ENCODE measurements around the gene EWSR1.

Gene EWSR1

DNA sequence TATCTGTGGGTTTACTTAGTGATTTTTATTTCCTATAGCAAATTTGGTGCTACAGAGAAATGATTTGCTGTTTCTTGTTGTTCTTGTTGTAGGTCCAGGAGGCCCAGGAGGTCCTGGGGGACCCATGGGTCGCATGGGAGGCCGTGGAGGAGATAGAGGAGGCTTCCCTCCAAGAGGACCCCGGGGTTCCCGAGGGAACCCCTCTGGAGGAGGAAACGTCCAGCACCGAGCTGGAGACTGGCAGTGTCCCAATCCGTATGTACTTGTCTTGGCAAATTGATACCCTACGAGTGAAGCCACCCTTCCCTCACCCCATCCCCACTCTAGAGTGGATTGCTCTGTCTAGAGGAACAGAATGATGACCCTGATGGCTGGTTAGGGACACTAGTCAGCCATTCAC is 30.6 kb downstream of the EWSR1 start:
- H3K27ac ChIP-seq (ENCODE audit: low read depth in 2 of 2, low read length in 2 of 2), result no peak overlapping the region
- H3K4me3 ChIP-seq (ENCODE audit: low read length in 2 of 2), result no peak overlapping the region
- peaks cover 63 to 71% of the 10 kb centered on the region in 2 donors for H3K36me3 ChIP-seq (ENCODE audit: control insufficient read depth in 2 of 2, insufficient read depth in 2 of 2, low read length in 2 of 2)
- H3K27me3 ChIP-seq (ENCODE audit: control insufficient read depth in 2 of 2, insufficient read depth in 2 of 2, low read length in 2 of 2), result no peaks in the 10 kb centered on the region
- H3K9ac ChIP-seq (ENCODE audit: low read depth in 1 of 2, low read length in 2 of 2), result no peak overlapping the region
- no peaks in the 10 kb centered on the region for H3K9me3 ChIP-seq (ENCODE audit: control insufficient read depth in 2 of 2, low read length in 2 of 2)
- H3K4me1 ChIP-seq (ENCODE audit: control insufficient read depth in 2 of 2, insufficient read depth in 2 of 2, low read length in 2 of 2), result peaks cover 0 to 10% of the 10 kb centered on the region in 2 donors

- H3K9ac ChIP-seq (ENCODE audit: low read depth in 1 of 2, low read length in 2 of 2), result no peak overlapping the region
- no peak overlapping the region for H3K27ac ChIP-seq (ENCODE audit: low read depth in 2 of 2, low read length in 2 of 2)
- H3K4me1 ChIP-seq (ENCODE audit: control insufficient read depth in 2 of 2, insufficient read depth in 2 of 2, low read length in 2 of 2), result peaks cover 0 to 10% of the 10 kb centered on the region in 2 donors
- peaks cover 58 to 65% of the 10 kb centered on the region in 2 donors for H3K36me3 ChIP-seq (ENCODE audit: control insufficient read depth in 2 of 2, insufficient read depth in 2 of 2, low read length in 2 of 2)
- no peak overlapping the region for H3K4me3 ChIP-seq (ENCODE audit: low read length in 2 of 2)
- no peaks in the 10 kb centered on the region for H3K27me3 ChIP-seq (ENCODE audit: control insufficient read depth in 2 of 2, insufficient read depth in 2 of 2, low read length in 2 of 2)
- H3K9me3 ChIP-seq (ENCODE audit: control insufficient read depth in 2 of 2, low read length in 2 of 2), result no peaks in the 10 kb centered on the region
These were observed 31.2 kb downstream of the EWSR1 start for GRCh38 chr22:29299136-29299900.

DNA sequence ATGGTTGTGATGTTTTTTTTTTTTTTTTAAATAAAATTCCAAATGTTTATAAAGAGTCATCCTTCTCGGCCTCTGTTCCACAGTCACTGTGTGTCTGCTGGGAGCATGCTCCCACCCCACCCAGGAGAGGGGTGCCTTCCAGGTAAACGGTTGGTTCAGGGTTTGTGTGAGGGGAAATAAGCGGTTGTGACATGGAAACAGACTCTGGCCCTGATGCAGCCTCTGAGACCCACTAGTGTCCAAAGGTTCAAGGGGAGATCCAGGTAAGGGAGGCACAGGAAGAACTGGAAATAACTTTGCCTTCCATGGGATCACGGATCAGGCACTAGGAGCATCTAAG is 32.4 kb downstream of the EWSR1 start:
- Histone ChIP-seq H3K4me1 (ENCODE audit: control insufficient read depth in 2 of 2, insufficient read depth in 2 of 2, low read length in 2 of 2) (peaks cover 0 to 10% of the 10 kb centered on the region in 2 donors), H3K27ac (ENCODE audit: low read depth in 2 of 2, low read length in 2 of 2) (no peak overlapping the region), H3K27me3 (ENCODE audit: control insufficient read depth in 2 of 2, insufficient read depth in 2 of 2, low read length in 2 of 2) (no peaks in the 10 kb centered on the region), H3K9me3 (ENCODE audit: control insufficient read depth in 2 of 2, low read length in 2 of 2) (no peaks in the 10 kb centered on the region), H3K4me3 (ENCODE audit: low read length in 2 of 2) (no peak overlapping the region), H3K36me3 (ENCODE audit: control insufficient read depth in 2 of 2, insufficient read depth in 2 of 2, low read length in 2 of 2) (peaks cover 50 to 55% of the 10 kb centered on the region in 2 donors), H3K9ac (ENCODE audit: low read depth in 1 of 2, low read length in 2 of 2) (no peak overlapping the region)

GRCh38 chr22:29300807-29301601 is 32.9 kb downstream of the EWSR1 start:
- Histone ChIP-seq H3K4me3 (ENCODE audit: low read length in 2 of 2) (no peak overlapping the region), H3K9ac (ENCODE audit: low read depth in 1 of 2, low read length in 2 of 2) (no peak overlapping the region), H3K36me3 (ENCODE audit: control insufficient read depth in 2 of 2, insufficient read depth in 2 of 2, low read length in 2 of 2) (peaks cover 44 to 50% of the 10 kb centered on the region in 2 donors), H3K4me1 (ENCODE audit: control insufficient read depth in 2 of 2, insufficient read depth in 2 of 2, low read length in 2 of 2) (peaks cover 0 to 10% of the 10 kb centered on the region in 2 donors), H3K27ac (ENCODE audit: low read depth in 2 of 2, low read length in 2 of 2) (no peak overlapping the region), H3K27me3 (ENCODE audit: control insufficient read depth in 2 of 2, insufficient read depth in 2 of 2, low read length in 2 of 2) (no peaks in the 10 kb centered on the region), H3K9me3 (ENCODE audit: control insufficient read depth in 2 of 2, low read length in 2 of 2) (no peaks in the 10 kb centered on the region)

- no peak overlapping the region for H3K27ac ChIP-seq (ENCODE audit: low read depth in 2 of 2, low read length in 2 of 2)
- H3K27me3 ChIP-seq (ENCODE audit: control insufficient read depth in 2 of 2, insufficient read depth in 2 of 2, low read length in 2 of 2), result no peaks in the 10 kb centered on the region
- H3K36me3 ChIP-seq (ENCODE audit: control insufficient read depth in 2 of 2, insufficient read depth in 2 of 2, low read length in 2 of 2), result peaks cover 36 to 41% of the 10 kb centered on the region in 2 donors
- H3K4me3 ChIP-seq (ENCODE audit: low read length in 2 of 2), result no peak overlapping the region
- H3K9me3 ChIP-seq (ENCODE audit: control insufficient read depth in 2 of 2, low read length in 2 of 2), result no peaks in the 10 kb centered on the region
- H3K4me1 ChIP-seq (ENCODE audit: control insufficient read depth in 2 of 2, insufficient read depth in 2 of 2, low read length in 2 of 2), result peaks cover 3 to 12% of the 10 kb centered on the region in 2 donors
- no peak overlapping the region for H3K9ac ChIP-seq (ENCODE audit: low read depth in 1 of 2, low read length in 2 of 2)
These were observed 33.8 kb downstream of the EWSR1 start for GRCh38 chr22:29301716-29302401.

DNA sequence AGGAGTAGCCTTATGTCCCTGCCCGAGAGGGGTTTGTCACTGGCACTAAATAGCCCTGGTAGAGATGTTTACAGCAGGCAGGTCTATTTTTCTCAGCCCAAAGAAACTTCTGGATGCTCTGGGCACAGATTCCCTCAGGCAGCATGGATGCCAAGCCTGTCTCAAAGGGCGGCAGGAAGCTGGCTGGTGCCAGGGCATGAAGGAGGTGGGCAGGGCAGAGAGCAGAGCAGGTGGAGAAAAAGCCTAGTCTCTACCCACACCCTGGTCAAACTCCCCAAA is 34.3 kb downstream of the EWSR1 start:
- Histone ChIP-seq H3K4me1 (ENCODE audit: control insufficient read depth in 2 of 2, insufficient read depth in 2 of 2, low read length in 2 of 2) (peaks cover 4 to 12% of the 10 kb centered on the region in 2 donors), H3K9me3 (ENCODE audit: control insufficient read depth in 2 of 2, low read length in 2 of 2) (no peaks in the 10 kb centered on the region), H3K27me3 (ENCODE audit: control insufficient read depth in 2 of 2, insufficient read depth in 2 of 2, low read length in 2 of 2) (no peaks in the 10 kb centered on the region), H3K27ac (ENCODE audit: low read depth in 2 of 2, low read length in 2 of 2) (no peak overlapping the region), H3K4me3 (ENCODE audit: low read length in 2 of 2) (no peak overlapping the region), H3K36me3 (ENCODE audit: control insufficient read depth in 2 of 2, insufficient read depth in 2 of 2, low read length in 2 of 2) (peaks cover 31 to 36% of the 10 kb centered on the region in 2 donors), H3K9ac (ENCODE audit: low read depth in 1 of 2, low read length in 2 of 2) (no peak overlapping the region)

DNA sequence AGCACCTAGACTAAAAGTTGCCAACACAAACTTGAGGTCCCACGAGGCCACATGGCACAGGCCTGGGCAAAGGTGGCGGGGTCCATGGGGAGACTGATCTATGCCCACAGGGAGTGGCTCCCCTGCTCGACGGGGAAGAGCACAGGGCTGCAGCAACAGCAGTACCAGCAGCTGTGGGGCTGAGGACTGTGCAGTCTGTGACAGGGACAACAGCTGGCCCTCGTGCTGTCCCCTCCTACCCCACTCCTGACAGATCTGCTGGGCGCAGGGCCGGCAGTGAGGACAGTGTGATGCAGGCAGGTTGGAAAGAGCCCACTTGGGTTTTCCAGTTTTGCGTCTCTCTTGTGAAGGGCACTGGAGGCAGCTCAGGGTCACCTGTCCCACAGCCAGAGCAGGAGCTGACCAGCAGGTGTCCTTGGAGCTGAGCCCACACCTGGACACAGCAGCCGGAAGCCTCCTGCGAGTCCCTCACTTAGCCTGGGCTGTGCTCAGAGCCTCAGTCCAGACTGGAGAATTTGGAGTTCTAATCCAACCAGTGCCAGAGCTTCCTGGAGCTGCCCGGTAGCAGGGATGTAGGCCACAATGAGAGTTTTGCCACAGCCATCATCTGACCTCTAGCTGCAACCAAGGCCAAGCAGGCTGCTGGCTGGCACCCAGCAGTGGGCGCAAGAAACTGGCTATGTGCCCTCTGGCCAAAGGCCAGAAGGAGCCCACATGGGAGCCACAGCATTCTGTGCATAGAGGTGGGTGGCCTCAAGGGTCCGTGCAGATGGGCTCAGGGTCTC is 34.8 kb downstream of the EWSR1 start:
- H3K27ac ChIP-seq (ENCODE audit: low read depth in 2 of 2, low read length in 2 of 2), result no peak overlapping the region
- H3K4me3 ChIP-seq (ENCODE audit: low read length in 2 of 2), result no peak overlapping the region
- H3K4me1 ChIP-seq (ENCODE audit: control insufficient read depth in 2 of 2, insufficient read depth in 2 of 2, low read length in 2 of 2), result peaks cover 10 to 14% of the 10 kb centered on the region in 2 donors
- no peaks in the 10 kb centered on the region for H3K9me3 ChIP-seq (ENCODE audit: control insufficient read depth in 2 of 2, low read length in 2 of 2)
- no peaks in the 10 kb centered on the region for H3K27me3 ChIP-seq (ENCODE audit: control insufficient read depth in 2 of 2, insufficient read depth in 2 of 2, low read length in 2 of 2)
- H3K9ac ChIP-seq (ENCODE audit: low read depth in 1 of 2, low read length in 2 of 2), result no peak overlapping the region
- H3K36me3 ChIP-seq (ENCODE audit: control insufficient read depth in 2 of 2, insufficient read depth in 2 of 2, low read length in 2 of 2), result peaks cover 26 to 31% of the 10 kb centered on the region in 2 donors

GRCh38 chr22:29305836-29306174 is 37.7 kb downstream of the EWSR1 start:
- H3K9ac ChIP-seq (ENCODE audit: low read depth in 1 of 2, low read length in 2 of 2), result peak overlapping the region in 1 of 2 donors; percentile 74
- no peaks in the 10 kb centered on the region for H3K27me3 ChIP-seq (ENCODE audit: control insufficient read depth in 2 of 2, insufficient read depth in 2 of 2, low read length in 2 of 2)
- H3K4me1 ChIP-seq (ENCODE audit: control insufficient read depth in 2 of 2, insufficient read depth in 2 of 2, low read length in 2 of 2), result peaks cover 37 to 41% of the 10 kb centered on the region in 2 donors
- H3K36me3 ChIP-seq (ENCODE audit: control insufficient read depth in 2 of 2, insufficient read depth in 2 of 2, low read length in 2 of 2), result peaks cover 4% of the 10 kb centered on the region in 2 donors
- H3K9me3 ChIP-seq (ENCODE audit: control insufficient read depth in 2 of 2, low read length in 2 of 2), result no peaks in the 10 kb centered on the region
- peak overlapping the region in 1 of 2 donors; percentile 79 for H3K4me3 ChIP-seq (ENCODE audit: low read length in 2 of 2)
- no peak overlapping the region for H3K27ac ChIP-seq (ENCODE audit: low read depth in 2 of 2, low read length in 2 of 2)

GRCh38 chr22:29306175-29306834 is 38.2 kb downstream of the EWSR1 start, which contains the start of gene GAS2L1:
Gene GAS2L1 (plus strand): TSS chr22:29306650. CDS start chr22:29308106, 1,456 bp downstream.
- no peaks in the 10 kb centered on the region for H3K27me3 ChIP-seq (ENCODE audit: control insufficient read depth in 2 of 2, insufficient read depth in 2 of 2, low read length in 2 of 2)
- no peaks in the 10 kb centered on the region for H3K36me3 ChIP-seq (ENCODE audit: control insufficient read depth in 2 of 2, insufficient read depth in 2 of 2, low read length in 2 of 2)
- peaks cover 42 to 45% of the 10 kb centered on the region in 2 donors for H3K4me1 ChIP-seq (ENCODE audit: control insufficient read depth in 2 of 2, insufficient read depth in 2 of 2, low read length in 2 of 2)
- H3K9ac ChIP-seq (ENCODE audit: low read depth in 1 of 2, low read length in 2 of 2), result peak within 1 kb of the TSS; percentile 72 to 74
- H3K9me3 ChIP-seq (ENCODE audit: control insufficient read depth in 2 of 2, low read length in 2 of 2), result no peaks in the 10 kb centered on the region
- H3K4me3 ChIP-seq (ENCODE audit: low read length in 2 of 2), result peak within 1 kb of the TSS; percentile 77 to 79
- H3K27ac ChIP-seq (ENCODE audit: low read depth in 2 of 2, low read length in 2 of 2), result peak within 1 kb of the TSS; percentile 55 to 65

Measured in mucosa of rectum (tissue), 2 donors.